H9 (cell line): ENCODE measurements around the gene NEUROG1. TPM values are rescaled to one million over a fixed set of nuclear protein-coding genes. Genes with fewer than 3 reads are reported as not detected.

ENCODE experiments used
- DNase-seq: peaks from one replicate; pipeline ENCODE4 v3.0.0-alpha.2; 2017
- H2AFZ ChIP-seq: one replicate; pipeline ENCODE4 v1.6.1; 2013; ENCODE audit warnings: mild to moderate bottlenecking, low read length, control low read depth, moderate library complexity
- H2AK5ac ChIP-seq: 2 replicates; pipeline ENCODE4 v1.6.1; 2013; ENCODE audit warnings: low read length, control low read depth, mixed read lengths; ENCODE audit not compliant: insufficient read length
- H2BK120ac ChIP-seq: one replicate; pipeline ENCODE4 v1.6.1; 2013; ENCODE audit warnings: low read depth, mild to moderate bottlenecking, low read length, control low read depth, inconsistent platforms; ENCODE audit not compliant: poor library complexity, severe bottlenecking
- H2BK12ac ChIP-seq: 2 replicates; pipeline ENCODE4 v1.6.1; 2013; ENCODE audit warnings: low read length, control low read depth, mixed read lengths, low read depth; ENCODE audit not compliant: insufficient read length
- H2BK15ac ChIP-seq: 2 replicates; pipeline ENCODE4 v1.6.1; 2013; ENCODE audit warnings: low read depth, low read length, control low read depth
- H2BK20ac ChIP-seq: one replicate; pipeline ENCODE4 v1.6.1; 2013; ENCODE audit warnings: low read depth, mild to moderate bottlenecking, low read length, control low read depth, inconsistent platforms; ENCODE audit not compliant: poor library complexity, severe bottlenecking
- H2BK5ac ChIP-seq: 2 replicates; pipeline ENCODE4 v1.6.1; 2013; ENCODE audit warnings: low read length, control low read depth, mixed read lengths; ENCODE audit not compliant: insufficient read length
- H3K14ac ChIP-seq: 2 replicates; pipeline ENCODE4 v1.6.1; 2013; ENCODE audit warnings: low read length, control low read depth; ENCODE audit not compliant: insufficient read depth
- H3K18ac ChIP-seq: 2 replicates; pipeline ENCODE4 v1.6.1; 2013; ENCODE audit warnings: low read depth, mild to moderate bottlenecking, mixed read lengths, low read length, control low read depth; ENCODE audit not compliant: insufficient read length
- H3K23ac ChIP-seq: 2 replicates; pipeline ENCODE4 v1.6.1; 2013; ENCODE audit warnings: low read length, control low read depth, mixed read lengths, low read depth; ENCODE audit not compliant: insufficient read length
- H3K23me2 ChIP-seq: 2 replicates; pipeline ENCODE4 v1.6.1; 2013; ENCODE audit warnings: low read depth, mild to moderate bottlenecking, mixed read lengths, low read length, control low read depth; ENCODE audit not compliant: insufficient read length, poor library complexity, severe bottlenecking
- H3K27ac ChIP-seq: 2 replicates; pipeline ENCODE4 v1.5.1; 2013; ENCODE audit warnings: low read length, control low read depth, mixed read lengths, low read depth; ENCODE audit not compliant: insufficient read length
- H3K27me3 ChIP-seq: 2 replicates; pipeline ENCODE4 v1.6.1; 2013; ENCODE audit warnings: low read length, control low read depth, inconsistent platforms; ENCODE audit not compliant: insufficient read depth
- H3K4ac ChIP-seq: 2 replicates; pipeline ENCODE4 v1.6.1; 2013; ENCODE audit warnings: low read depth, mild to moderate bottlenecking, control low read depth, inconsistent platforms, low read length, moderate library complexity
- H3K4me1 ChIP-seq: 2 replicates; pipeline ENCODE4 v1.6.1; 2013; ENCODE audit warnings: low read length, control low read depth, inconsistent platforms; ENCODE audit not compliant: insufficient read depth
- H3K4me2 ChIP-seq: 2 replicates; pipeline ENCODE4 v1.6.1; 2013; ENCODE audit warnings: low read length, control low read depth, mixed read lengths; ENCODE audit not compliant: insufficient read length, insufficient read depth
- H3K56ac ChIP-seq: 2 replicates; pipeline ENCODE4 v1.6.1; 2013; ENCODE audit warnings: low read depth, mild to moderate bottlenecking, mixed read lengths, low read length, control low read depth; ENCODE audit not compliant: insufficient read length
- H3K79me1 ChIP-seq: 2 replicates; pipeline ENCODE4 v1.6.1; 2013; ENCODE audit warnings: low read depth, mild to moderate bottlenecking, moderate library complexity, low read length, control low read depth, inconsistent platforms; ENCODE audit not compliant: insufficient read depth, poor library complexity, severe bottlenecking
- H3K79me2 ChIP-seq: 2 replicates; pipeline ENCODE4 v1.6.1; 2013; ENCODE audit warnings: low read length, control low read depth, inconsistent platforms; ENCODE audit not compliant: insufficient read depth
- H3K9ac ChIP-seq: 2 replicates; pipeline ENCODE4 v1.6.1; 2013; ENCODE audit warnings: low read length, control low read depth, mixed read lengths; ENCODE audit not compliant: insufficient read length; ENCODE audit errors: extremely low read depth
- H3K9me3 ChIP-seq: one replicate; pipeline ENCODE4 v1.6.1; 2013; ENCODE audit warnings: low read depth, low read length, inconsistent platforms; ENCODE audit not compliant: control insufficient read depth
- H3T11ph ChIP-seq: one replicate; pipeline ENCODE4 v1.6.1; 2013; ENCODE audit warnings: mild to moderate bottlenecking, low read length, control low read depth, inconsistent platforms
- H4K20me1 ChIP-seq: one replicate; pipeline ENCODE4 v1.6.1; 2013; ENCODE audit not compliant: control insufficient read depth, insufficient read length, insufficient read depth
- H4K5ac ChIP-seq: 2 replicates; pipeline ENCODE4 v1.6.1; 2013; ENCODE audit warnings: low read depth, mild to moderate bottlenecking, mixed read lengths, low read length, control low read depth; ENCODE audit not compliant: insufficient read length
- H4K8ac ChIP-seq: replicated peaks from 2 replicates; pipeline ENCODE4 v1.6.1; 2013; ENCODE audit warnings: low read length, control low read depth, mixed read lengths, low read depth; ENCODE audit not compliant: insufficient read length
- H4K91ac ChIP-seq: 2 replicates; pipeline ENCODE4 v1.6.1; 2013; ENCODE audit warnings: low read depth, mild to moderate bottlenecking, moderate library complexity, mixed read lengths, low read length, control low read depth; ENCODE audit not compliant: insufficient read length
- H3K27ac Mint-ChIP-seq, 3 experiments: 2 replicates in 2 of 3; 3 replicates in 1 of 3; pipeline ENCODE4 v1.8.0; 2020 to 2021; ENCODE audit warnings: mixed read lengths in 3 of 3, mild to moderate bottlenecking in 1 of 3, moderate library complexity in 1 of 3
- H3K27me3 Mint-ChIP-seq: 2 replicates; pipeline ENCODE4 v1.8.0; 2021; ENCODE audit warnings: low read depth, mild to moderate bottlenecking, moderate library complexity, mixed read lengths
- H3K36me3 Mint-ChIP-seq, 3 experiments: 2 replicates in 2 of 3; 3 replicates in 1 of 3; pipeline ENCODE4 v1.8.0; 2020 to 2021; ENCODE audit warnings: low read depth in 3 of 3, mixed read lengths in 3 of 3; ENCODE audit not compliant: insufficient read depth in 1 of 3
- H3K4me1 Mint-ChIP-seq, 2 experiments: 2 replicates each; pipeline ENCODE4 v1.8.0; 2020; ENCODE audit warnings: mixed read lengths in 2 of 2
- H3K4me3 Mint-ChIP-seq, 2 experiments: 2 replicates in 1 of 2; 3 replicates in 1 of 2; pipeline ENCODE4 v1.8.0; 2020 to 2021; ENCODE audit warnings: mild to moderate bottlenecking in 2 of 2, mixed read lengths in 2 of 2, moderate library complexity in 1 of 2
- H3K9me3 Mint-ChIP-seq, 2 experiments: 2 replicates in 1 of 2; 3 replicates in 1 of 2; pipeline ENCODE4 v1.8.0; 2020; ENCODE audit warnings: mild to moderate bottlenecking in 2 of 2, mixed read lengths in 2 of 2, moderate library complexity in 1 of 2
- CTCF ChIP-seq: fragments of 200-600 bp; sonication (generic); conservative IDR thresholded peaks from 3 replicates; pipeline ENCODE4 v1.8.0; 2021; ENCODE audit warnings: antibody characterized with exemption, mild to moderate bottlenecking
- WGBS: extraction: QIAGEN DNeasy Blood & Tissue Kit; methylation state at CpG from one replicate; pipeline ENCODE4 v1.1.7; 2013; ENCODE audit warnings: missing lambda C conversion rate, low lambda C conversion rate, mixed read lengths; ENCODE audit not compliant: insufficient read length; ENCODE audit errors: extremely low coverage; 5-methylcytosine and 5-hydroxymethylcytosine counted together
- total RNA-seq: library from RNA; stranded (reverse); gene quantifications from 2 replicates; pipeline ENCODE4 v1.2.1, GENCODE V29; 2021

Gene NEUROG1
- total RNA-seq, 1 experiment from 2014 or later = not detected

- Mint-ChIP-seq H3K27me3 (peaks cover 38% of the 10 kb centered on the region), H3K36me3 (no peaks in the 10 kb centered on the region), H3K9me3 (no peaks in the 10 kb centered on the region), H3K27ac (no peak overlapping the region), H3K4me1 (peaks cover 17 to 28% of the 10 kb centered on the region in 2 experiments), H3K4me3 (no peak overlapping the region)
- DNase-seq = no peak
- Histone ChIP-seq H4K5ac (no peak overlapping the region), H3K79me1 (no peaks in the 10 kb centered on the region), H3K14ac (no peak overlapping the region), H2BK20ac (no peak overlapping the region), H3K27me3 (no peaks in the 10 kb centered on the region; the same call in 1 of the 2 replicates), H4K20me1 (no peaks in the 10 kb centered on the region), H2AK5ac (no peak overlapping the region), H3K9me3 (no peaks in the 10 kb centered on the region), H3K18ac (no peak overlapping the region), H3T11ph (no peak overlapping the region), H2BK15ac (no peak overlapping the region), H2AFZ (no peak overlapping the region), H3K4ac (no peak overlapping the region), H4K8ac (no peak overlapping the region), H3K4me1 (peaks cover 5% of the 10 kb centered on the region; the same call in 1 of the 2 replicates), H3K9ac (no peak overlapping the region), H3K4me2 (no peak overlapping the region), H3K23me2 (no peaks in the 10 kb centered on the region), H3K56ac (no peak overlapping the region), H2BK12ac (no peak overlapping the region), H3K79me2 (no peaks in the 10 kb centered on the region), H3K23ac (no peak overlapping the region), H2BK5ac (no peak overlapping the region), H3K27ac (no peak overlapping the region), H4K91ac (no peak overlapping the region), H2BK120ac (no peak overlapping the region)
- no peak for TF ChIP-seq CTCF
- no CpG with 5 or more reads among the region's 9 CpGs for WGBS
These were observed 36.1 kb upstream of the NEUROG1 start for GRCh38 chr5:135571902-135572301.
